ENCODE measurements around the gene CCDC178.

- TF ChIP-seq CTCF (IDR thresholded peaks at IDR 0.05; ENCODE audit: insufficient read depth, low read length, poor library complexity, severe bottlenecking) (no peak), EZH2phosphoT487 (conservative IDR thresholded peaks at IDR 0.05; ENCODE audit: low read length) (no peak)
Observed at GRCh38 chr18:33355756-33356155, 84.8 kb downstream of the CCDC178 start.

All from SU-DHL-6 (cell line).